HG03025 (cell line): ENCODE measurements around the gene CDCA4.

Experiments used
- ATAC-seq: cut with Tn5 transposase; IDR thresholded peaks from one replicate; pipeline ENCODE4 v1.9.1; 2021; ENCODE audit warnings: mild to moderate bottlenecking, moderate library complexity; ENCODE audit not compliant: unreplicated experiment, low FRiP score

Gene CDCA4

GRCh38 chr14:104978746-104979691 lies 41.9 kb downstream of the CDCA4 start:
- no peak for ATAC-seq

GRCh38 chr14:104977681-104978653 lies 42.9 kb downstream of the CDCA4 start, which contains the start of gene AHNAK2:
TSS of gene AHNAK2 (minus strand) at chr14:104978374. CDS start at chr14:104978237, 137 bp downstream.
- no peak for ATAC-seq

GRCh38 chr14:104977008-104977680 lies 43.7 kb downstream of the CDCA4 start:
- no peak for ATAC-seq

GRCh38 chr14:104976198-104977007 lies 44.5 kb downstream of the CDCA4 start:
- ATAC-seq, result no peak

GRCh38 chr14:104975481-104976197 lies 45.2 kb downstream of the CDCA4 start:
- no peak for ATAC-seq

- no peak for ATAC-seq
These were observed 46.1 kb downstream of the CDCA4 start for GRCh38 chr14:104974665-104975390.

- ATAC-seq, result no peak
These were observed 46.7 kb downstream of the CDCA4 start for GRCh38 chr14:104974146-104974541.

- ATAC-seq, result no peak
These were observed 47.3 kb downstream of the CDCA4 start for GRCh38 chr14:104973385-104974145.

- no peak for ATAC-seq
These were observed 47.8 kb downstream of the CDCA4 start for GRCh38 chr14:104973135-104973384.

- no peak for ATAC-seq
These were observed 48.4 kb downstream of the CDCA4 start for GRCh38 chr14:104972301-104973134.

GRCh38 chr14:104971447-104972240 lies 49.2 kb downstream of the CDCA4 start:
- no peak for ATAC-seq

GRCh38 chr14:104970231-104971068 lies 50.4 kb downstream of the CDCA4 start:
- no peak for ATAC-seq

GRCh38 chr14:104969741-104970230 lies 51.1 kb downstream of the CDCA4 start:
- ATAC-seq, result no peak

- no peak for ATAC-seq
These were observed 52.1 kb downstream of the CDCA4 start for GRCh38 chr14:104968541-104969401.
